GM18499 (cell line): Measurements from ENCODE around the gene CASTOR2.
"Not testable (repeated sequence)": the region's sequence is repeated elsewhere in the genome, so short reads cannot be mapped to it uniquely, and the experiment has no call there.

ENCODE experiments used
- ATAC-seq: cut with Tn5 transposase; IDR thresholded peaks from one replicate; pipeline ENCODE4 v1.9.1; 2021; ENCODE audit warnings: moderate number of reproducible peaks; ENCODE audit not compliant: insufficient read depth, unreplicated experiment

CASTOR2 gene

DNA sequence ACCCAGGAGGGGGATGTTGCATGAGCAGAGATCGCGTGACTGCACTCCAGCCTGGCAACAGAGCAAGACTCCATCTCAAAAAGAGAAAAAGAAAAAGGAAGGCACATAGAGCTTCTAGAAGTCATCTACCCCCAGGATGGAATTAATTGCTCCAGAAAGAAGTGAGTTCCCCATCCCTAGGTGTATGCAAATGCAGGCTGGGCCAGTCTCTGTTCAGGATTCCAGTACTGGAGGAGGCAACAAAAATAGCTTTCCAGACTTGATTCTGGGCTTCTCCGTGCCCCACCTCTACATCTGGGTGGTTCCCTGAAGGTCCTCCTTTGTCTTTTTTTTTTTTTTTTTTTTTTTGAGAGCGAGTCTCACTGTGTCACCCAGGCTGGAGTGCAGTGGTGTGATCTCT lies 28.6 kb downstream of the CASTOR2 start:
- no peak for ATAC-seq

- ATAC-seq, result not testable (repeated sequence)
These were observed 30.5 kb downstream of the CASTOR2 start for GRCh38 chr7:74994869-74995543.

- not testable (repeated sequence) for ATAC-seq
These were observed 31.9 kb downstream of the CASTOR2 start for GRCh38 chr7:74996361-74996760.

GRCh38 chr7:74997811-74998210 lies 33.3 kb downstream of the CASTOR2 start:
- ATAC-seq, result not testable (repeated sequence)

- ATAC-seq, result not testable (repeated sequence)
These were observed 36.9 kb downstream of the CASTOR2 start for GRCh38 chr7:75001356-75001755.

GRCh38 chr7:75010036-75010435 lies 45.5 kb downstream of the CASTOR2 start:
- ATAC-seq, result no peak

DNA sequence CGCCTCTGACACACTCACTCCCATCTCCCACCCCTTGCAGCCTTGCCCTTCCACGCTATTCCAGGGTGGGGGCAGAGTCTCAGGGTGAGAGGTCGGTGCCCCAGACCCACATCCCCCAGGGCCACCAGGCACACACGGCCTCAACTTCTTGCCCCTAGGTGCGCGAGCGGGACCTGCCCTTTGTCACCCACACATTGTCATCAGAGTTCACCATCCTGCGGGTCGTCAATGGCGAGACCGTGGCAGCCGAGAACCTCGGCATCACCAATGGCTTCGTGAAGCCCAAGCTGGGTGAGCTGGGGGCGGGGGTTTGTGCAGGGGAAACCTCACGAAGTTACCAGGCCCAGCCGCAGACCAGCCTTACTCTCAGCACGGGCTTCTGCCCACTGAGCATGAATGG lies 53.3 kb downstream of the CASTOR2 start:
- no peak for ATAC-seq

GRCh38 chr7:75018570-75019364 lies 54.3 kb downstream of the CASTOR2 start:
- ATAC-seq, result no peak

DNA sequence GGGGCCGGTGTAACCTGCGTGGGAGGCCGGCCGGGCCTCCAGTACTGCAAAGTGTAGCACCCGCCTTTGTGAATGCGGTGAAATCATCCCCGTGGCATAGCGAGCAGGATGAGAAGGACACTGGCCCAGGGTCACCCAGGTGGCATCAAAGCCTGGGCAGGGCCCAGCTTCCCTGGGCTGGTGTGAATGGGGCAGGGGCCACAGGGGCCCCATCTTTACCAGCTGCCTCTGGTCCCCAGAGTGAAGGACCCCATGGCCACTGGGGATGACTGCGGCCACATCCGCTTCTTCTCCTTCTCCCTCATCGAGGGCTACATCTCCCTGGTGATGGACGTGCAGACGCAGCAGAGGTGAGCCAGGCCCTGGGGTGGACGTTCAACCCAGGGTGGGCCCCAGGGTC lies 55.3 kb downstream of the CASTOR2 start:
- no peak for ATAC-seq

- no peak for ATAC-seq
These were observed 60.4 kb downstream of the CASTOR2 start for GRCh38 chr7:75024922-75025321.

DNA sequence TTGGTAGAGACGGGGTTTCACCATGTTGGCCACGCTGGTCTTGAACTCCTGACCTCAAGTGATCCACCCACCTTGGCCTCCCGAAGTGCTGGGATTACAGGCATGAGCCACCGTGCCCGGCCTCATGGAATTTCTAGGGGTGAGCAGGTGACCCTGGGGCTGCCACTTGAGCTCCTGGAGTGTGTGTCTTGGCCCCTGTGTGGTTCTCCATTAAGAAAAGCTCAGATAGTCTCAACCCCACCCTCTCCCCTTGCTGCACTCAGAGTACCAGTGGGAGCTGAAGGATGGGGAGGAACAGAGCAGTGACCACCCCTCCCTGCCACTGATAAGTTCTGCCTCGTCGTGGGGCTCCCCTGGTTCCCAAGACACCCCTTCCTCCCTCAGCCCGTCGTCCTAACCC lies 63.8 kb downstream of the CASTOR2 start:
- no peak for ATAC-seq

GRCh38 chr7:75033064-75033463 lies 68.6 kb downstream of the CASTOR2 start:
- no peak for ATAC-seq

DNA sequence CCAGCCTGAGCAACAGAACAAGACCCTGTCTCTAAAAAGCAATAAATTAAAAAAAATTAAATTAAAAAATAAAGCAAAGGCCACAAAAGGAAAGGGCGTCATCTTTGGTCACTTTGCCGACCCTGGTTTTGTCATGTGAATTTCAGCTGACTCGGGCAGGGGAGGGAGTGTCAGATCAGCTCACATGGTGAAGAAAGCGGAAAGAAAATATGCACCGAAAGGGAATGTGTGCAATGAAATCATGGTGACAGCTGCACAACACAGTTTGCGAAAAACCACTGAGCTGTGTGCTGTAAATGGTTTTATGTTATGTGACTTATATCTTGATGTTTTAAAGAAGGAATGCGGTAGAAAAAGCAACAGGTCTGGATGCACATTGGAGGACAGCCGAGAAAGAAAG lies 69.3 kb downstream of the CASTOR2 start:
- no peak for ATAC-seq

GRCh38 chr7:75038508-75038907 lies 74.0 kb downstream of the CASTOR2 start:
- no peak for ATAC-seq

DNA sequence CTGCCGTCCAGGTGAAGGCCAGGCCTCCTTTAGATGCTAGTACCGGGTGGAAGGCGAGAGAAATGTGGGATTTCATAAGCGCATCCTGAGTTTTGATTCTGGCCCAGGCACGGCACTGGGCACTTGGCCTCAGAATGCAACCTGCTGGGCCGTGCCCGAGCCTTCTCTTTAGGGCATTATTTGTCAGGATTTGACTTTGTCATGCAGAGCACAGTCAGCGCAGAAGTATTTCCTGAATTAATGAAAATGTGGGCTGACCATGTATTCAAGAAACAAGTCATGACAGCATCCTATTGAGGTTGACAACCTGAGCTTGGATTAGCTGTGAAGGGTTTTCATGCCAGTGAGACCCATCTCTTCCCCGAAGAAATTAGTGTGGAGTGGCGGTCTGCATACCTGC lies 74.7 kb downstream of the CASTOR2 start:
- no peak for ATAC-seq

- no peak for ATAC-seq
These were observed 75.2 kb downstream of the CASTOR2 start for GRCh38 chr7:75039709-75040108.

GRCh38 chr7:75040512-75040911 lies 76.0 kb downstream of the CASTOR2 start:
- no peak for ATAC-seq

- ATAC-seq, result no peak
These were observed 77.8 kb downstream of the CASTOR2 start for GRCh38 chr7:75042286-75042685.

DNA sequence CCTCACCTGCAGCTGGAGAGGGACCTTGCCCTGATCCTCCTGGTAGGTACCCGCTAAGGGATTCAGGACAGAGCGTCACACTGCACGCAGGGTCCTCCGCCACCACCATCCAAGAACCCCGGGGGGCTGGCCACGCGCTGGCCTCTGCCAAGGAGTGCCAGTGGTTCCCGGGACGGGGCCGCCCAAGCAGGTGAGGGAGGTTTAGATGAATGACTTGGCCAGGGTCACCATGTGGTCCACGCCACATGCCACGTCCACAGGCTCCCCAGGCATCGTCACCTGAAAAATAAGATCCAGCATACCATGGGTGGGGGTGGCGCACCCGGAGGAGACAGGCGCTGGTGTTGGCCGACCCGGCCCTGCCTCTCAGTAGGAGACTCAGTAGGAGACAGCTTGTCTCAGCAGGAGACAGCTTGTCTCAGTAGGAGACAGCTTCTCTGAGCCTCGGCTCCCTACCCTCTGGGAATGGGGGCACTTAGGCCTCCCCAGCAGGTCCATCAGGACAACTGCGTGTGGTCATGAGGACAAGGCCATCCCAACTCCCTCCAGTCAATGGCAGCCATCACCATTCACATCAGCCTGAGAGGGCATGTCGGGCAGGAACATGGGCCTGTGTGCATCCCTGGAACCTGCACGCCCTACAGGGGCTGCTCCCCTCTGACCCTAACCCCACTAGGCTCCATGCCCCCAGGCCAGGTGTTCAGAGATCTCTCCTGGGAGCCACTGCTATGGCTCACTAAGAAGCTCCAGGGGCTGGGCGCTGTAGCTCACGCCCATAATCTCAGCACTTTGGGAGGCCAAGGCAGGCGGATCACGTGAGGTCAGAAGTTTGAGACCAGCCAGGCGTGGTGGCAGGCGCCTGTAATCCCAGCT lies 78.6 kb downstream of the CASTOR2 start:
- no peak for ATAC-seq

DNA sequence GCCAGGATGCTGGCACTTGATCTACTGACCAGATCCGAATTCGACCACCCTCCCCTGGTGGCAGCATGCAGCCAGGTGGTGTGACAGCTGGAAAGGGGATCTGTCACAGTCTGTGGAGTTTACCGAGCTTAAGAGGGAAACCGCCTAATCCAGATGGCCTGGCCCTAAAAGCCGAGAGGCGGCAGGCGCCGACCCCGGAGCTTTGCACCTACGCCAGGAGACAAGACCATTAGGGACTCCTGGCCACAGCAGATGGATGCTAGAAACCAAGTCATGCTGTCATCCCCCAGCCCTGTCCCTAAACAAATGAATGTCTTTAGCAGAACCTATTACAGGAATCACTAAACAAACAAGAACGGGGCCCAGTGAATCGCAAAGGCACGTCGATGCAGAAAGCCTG lies 81.4 kb downstream of the CASTOR2 start:
- no peak for ATAC-seq
